GM18502 (cell line): Measurements from ENCODE around the gene D2HGDH.
"Not testable (repeated sequence)": the region's sequence is repeated elsewhere in the genome, so short reads cannot be mapped to it uniquely, and the experiment has no call there.

Experiments used
- ATAC-seq: cut with Tn5 transposase; IDR thresholded peaks from one replicate; pipeline ENCODE4 v1.9.1; 2021; ENCODE audit warnings: mild to moderate bottlenecking; ENCODE audit not compliant: unreplicated experiment, poor library complexity

Gene D2HGDH

GRCh38 chr2:241803387-241804325 lies 69.2 kb downstream of the D2HGDH start:
- ATAC-seq, result no peak

- no peak for ATAC-seq
Observed at GRCh38 chr2:241804326-241805229, 70.1 kb downstream of the D2HGDH start.

- ATAC-seq, result not testable (repeated sequence)
Observed at GRCh38 chr2:241806217-241806616, 71.8 kb downstream of the D2HGDH start.

GRCh38 chr2:241808051-241808720 lies 73.8 kb downstream of the D2HGDH start:
- no peak for ATAC-seq

GRCh38 chr2:241808721-241809382 lies 74.4 kb downstream of the D2HGDH start, which contains the start of gene NEU4:
NEU4 (plus strand) TSS chr2:241809193; CDS start chr2:241814485, 5,292 bp downstream.
- ATAC-seq, result no peak

GRCh38 chr2:241809383-241810306 lies 75.2 kb downstream of the D2HGDH start:
- ATAC-seq, result no peak

- ATAC-seq, result no peak
Observed at GRCh38 chr2:241810307-241811200, 76.1 kb downstream of the D2HGDH start.

GRCh38 chr2:241811201-241811951 lies 76.9 kb downstream of the D2HGDH start:
- no peak for ATAC-seq

- no peak for ATAC-seq
Observed at GRCh38 chr2:241811952-241812729, 77.7 kb downstream of the D2HGDH start.

GRCh38 chr2:241812730-241813643 lies 78.6 kb downstream of the D2HGDH start:
- ATAC-seq, result no peak

GRCh38 chr2:241813644-241814392 lies 79.4 kb downstream of the D2HGDH start:
- no peak for ATAC-seq

- no peak for ATAC-seq
Observed at GRCh38 chr2:241814393-241814642, 79.9 kb downstream of the D2HGDH start.

GRCh38 chr2:241814643-241815476 lies 80.4 kb downstream of the D2HGDH start:
- ATAC-seq, result no peak
